ENCODE data around the gene EGR1. TPM values are rescaled to one million over a fixed set of nuclear protein-coding genes. Genes with fewer than 3 reads are reported as not detected.

Gene EGR1
- total and polyA plus RNA-seq, 2 of the 4 experiments (the other 2 are of a cell fraction): 2.9 to 104 TPM

GRCh38 chr5:138466900-138467710 is 1.8 kb downstream of the EGR1 start:
- H2BK15ac ChIP-seq (ENCODE audit: low read depth, low read length): no peak overlapping the region
- H3K23ac ChIP-seq (ENCODE audit: low read depth, low read length): peak overlapping the region; percentile 63; the same call in 1 of the 2 replicates
- H4K5ac ChIP-seq (ENCODE audit: low read depth, low read length): no peak overlapping the region
- no peak overlapping the region for H2BK5ac ChIP-seq (ENCODE audit: low read depth, low read length, poor library complexity, severe bottlenecking)
- ATAC-seq (ENCODE audit: low read depth): no peak
- peaks cover 18% of the 10 kb centered on the region for H3K36me3 ChIP-seq (ENCODE audit: control insufficient read depth, insufficient read depth, low read length)
- no peaks in the 10 kb centered on the region for H3K27me3 ChIP-seq (ENCODE audit: control insufficient read depth, insufficient read depth, low read length)
- peaks cover 56% of the 10 kb centered on the region for H4K20me1 ChIP-seq (ENCODE audit: insufficient read depth, low read length)
- 98% methylated on average over 10 of the region's 45 CpGs; no CpG with 5 or more reads in 1 of the 2 experiments for WGBS, 2 experiments (ENCODE audit: extremely low coverage in 2 of 2, insufficient read length in 1 of 2)
- peak overlapping the region; percentile 60 for H2AK9ac ChIP-seq (replicated peaks; ENCODE audit: low read depth, low read length, poor library complexity)
- H2AFZ ChIP-seq (replicated peaks; ENCODE audit: low read length, poor library complexity): no peak overlapping the region
- DNase-seq: peak; percentile 38
- H3K4me1 ChIP-seq (ENCODE audit: control insufficient read depth, insufficient read depth, low read length): peaks cover 12% of the 10 kb centered on the region; the same call in 1 of the 2 replicates
- TF ChIP-seq, protein P1, sequence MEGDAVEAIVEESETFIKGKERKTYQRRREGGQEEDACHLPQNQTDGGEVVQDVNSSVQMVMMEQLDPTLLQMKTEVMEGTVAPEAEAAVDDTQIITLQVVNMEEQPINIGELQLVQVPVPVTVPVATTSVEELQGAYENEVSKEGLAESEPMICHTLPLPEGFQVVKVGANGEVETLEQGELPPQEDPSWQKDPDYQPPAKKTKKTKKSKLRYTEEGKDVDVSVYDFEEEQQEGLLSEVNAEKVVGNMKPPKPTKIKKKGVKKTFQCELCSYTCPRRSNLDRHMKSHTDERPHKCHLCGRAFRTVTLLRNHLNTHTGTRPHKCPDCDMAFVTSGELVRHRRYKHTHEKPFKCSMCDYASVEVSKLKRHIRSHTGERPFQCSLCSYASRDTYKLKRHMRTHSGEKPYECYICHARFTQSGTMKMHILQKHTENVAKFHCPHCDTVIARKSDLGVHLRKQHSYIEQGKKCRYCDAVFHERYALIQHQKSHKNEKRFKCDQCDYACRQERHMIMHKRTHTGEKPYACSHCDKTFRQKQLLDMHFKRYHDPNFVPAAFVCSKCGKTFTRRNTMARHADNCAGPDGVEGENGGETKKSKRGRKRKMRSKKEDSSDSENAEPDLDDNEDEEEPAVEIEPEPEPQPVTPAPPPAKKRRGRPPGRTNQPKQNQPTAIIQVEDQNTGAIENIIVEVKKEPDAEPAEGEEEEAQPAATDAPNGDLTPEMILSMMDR (conservative IDR thresholded peaks at IDR 0.05; ENCODE audit: low read depth, low read length): no peak
- TF ChIP-seq RFX5 (IDR thresholded peaks at IDR 0.05; ENCODE audit: low read depth, low read length) (no peak), BHLHE40 (IDR thresholded peaks at IDR 0.05; ENCODE audit: low read depth, low read length) (no peak)
- TF ChIP-seq, protein P2, sequence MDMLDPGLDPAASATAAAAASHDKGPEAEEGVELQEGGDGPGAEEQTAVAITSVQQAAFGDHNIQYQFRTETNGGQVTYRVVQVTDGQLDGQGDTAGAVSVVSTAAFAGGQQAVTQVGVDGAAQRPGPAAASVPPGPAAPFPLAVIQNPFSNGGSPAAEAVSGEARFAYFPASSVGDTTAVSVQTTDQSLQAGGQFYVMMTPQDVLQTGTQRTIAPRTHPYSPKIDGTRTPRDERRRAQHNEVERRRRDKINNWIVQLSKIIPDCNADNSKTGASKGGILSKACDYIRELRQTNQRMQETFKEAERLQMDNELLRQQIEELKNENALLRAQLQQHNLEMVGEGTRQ (IDR thresholded peaks at IDR 0.05; ENCODE audit: low read depth, low read length): peak; percentile 79
- no peak overlapping the region for H3K18ac ChIP-seq (ENCODE audit: low read depth, low read length)
- peaks cover 13 to 38% of the 10 kb centered on the region in 2 experiments for H3K79me1 ChIP-seq (ENCODE audit: low read depth in 1 of 2, low read length in 2 of 2)
- no peak overlapping the region for H3K4ac ChIP-seq (ENCODE audit: low read depth, low read length)
- ChIA-PET CTCF (interaction anchor here (0.7 kb wide), 1 partner anchor 19 kb away, joined by 3 read pairs; no protein-coding TSS in a partner anchor), POLR2A (ENCODE audit: unreplicated experiment) (interaction anchor here (0.6 kb wide), 1 partner anchor 7 kb away, joined by 15 read pairs; no protein-coding TSS in a partner anchor)
- H3K56ac ChIP-seq (ENCODE audit: extremely low read depth, insufficient read depth, low read length): no peak overlapping the region
- in situ Hi-C loops (cut with MboI; ENCODE audit: low sequenced_read_pairs): no loop called here
- H3K14ac ChIP-seq (replicated peaks; ENCODE audit: low read depth, low read length): peak overlapping the region; percentile 65; the same call in 1 of the 2 replicates
- no peaks in the 10 kb centered on the region for H3K9me3 ChIP-seq (ENCODE audit: control insufficient read depth, insufficient read depth, low read length)
- no peak overlapping the region for H4K8ac ChIP-seq (ENCODE audit: low read depth in 2 of 2, low read length in 2 of 2)
- H3K4me3 ChIP-seq (ENCODE audit: insufficient read depth, low read depth, low read length): peak overlapping the region; percentile 66
- H3K4me2 ChIP-seq (ENCODE audit: low read depth, low read length): peak overlapping the region; percentile 75
- H2BK120ac ChIP-seq (ENCODE audit: low read depth, low read length): no peak overlapping the region
- peaks cover 23% of the 10 kb centered on the region for H3K9me1 ChIP-seq (ENCODE audit: insufficient read depth, low read length)
- no peak overlapping the region for H2BK20ac ChIP-seq (ENCODE audit: low read depth, low read length)
- intact Hi-C loops (cut with micrococcal nuclease): no loop called here
- dilution Hi-C loops (cut with HindIII; ENCODE audit: low sequenced_read_pairs, unreplicated experiment): no loop called here
- BruUV-seq (replicated peaks): no TSS peak
- peak overlapping the region; percentile 61 for H3K9ac ChIP-seq (ENCODE audit: low read depth, low read length)
- no peak overlapping the region for H2AK5ac ChIP-seq (ENCODE audit: low read depth, low read length)
- no peak overlapping the region; the same call in 1 of the 2 replicates for H3K27ac ChIP-seq (ENCODE audit: insufficient read depth, low read length)
- no peak overlapping the region for H4K91ac ChIP-seq (ENCODE audit: insufficient read depth, low read depth, low read length)

Measured in IMR-90 (cell line).